Measurements from ENCODE around the gene RPUSD1. TPM values are rescaled to one million over a fixed set of nuclear protein-coding genes. Genes with fewer than 3 reads are reported as not detected.

Gene RPUSD1
- total RNA-seq, 4 donors from 2014 or later = 20.3 to 33.3 (median 24.9) TPM

DNA sequence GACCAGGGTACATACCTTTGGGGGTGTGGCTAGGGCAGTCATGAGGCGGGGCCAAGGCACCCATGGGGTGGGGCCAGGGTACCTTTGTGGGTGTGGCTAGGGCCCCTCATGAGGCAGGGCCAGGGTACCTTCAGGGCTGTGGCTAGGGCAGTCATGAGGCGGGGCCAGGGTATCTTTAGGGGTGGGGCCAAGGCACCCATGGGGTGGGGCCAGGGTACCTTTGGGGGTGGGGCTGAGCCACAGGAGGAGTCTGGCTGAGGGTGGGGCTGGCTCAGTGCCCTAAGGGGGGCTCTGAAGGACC lies 8.9 kb upstream of the RPUSD1 start:
- H3K4me3 ChIP-seq = no peak overlapping the region
- H3K9me3 ChIP-seq = no peaks in the 10 kb centered on the region
- WGBS, 2 donors = 100% methylated on average over 1 of the region's 2 CpGs; no CpG with 5 or more reads in 1 of the 2 donors
- no peak for TF ChIP-seq CTCF (IDR thresholded peaks at IDR 0.05)
- TF ChIP-seq POLR2A (IDR thresholded peaks at IDR 0.05) = no peak
- H3K27ac ChIP-seq = no peak overlapping the region
- intact Hi-C loops (cut with DNase I) = no loop called here
- H3K27me3 ChIP-seq = peaks cover 10 to 63% (median 23%) of the 10 kb centered on the region in 4 donors
- no peak for DNase-seq
- H3K36me3 ChIP-seq = peaks cover 0 to 17% (median 0%) of the 10 kb centered on the region in 3 donors
- H3K4me1 ChIP-seq = peaks cover 0 to 20% (median 0%) of the 10 kb centered on the region in 3 donors

DNA sequence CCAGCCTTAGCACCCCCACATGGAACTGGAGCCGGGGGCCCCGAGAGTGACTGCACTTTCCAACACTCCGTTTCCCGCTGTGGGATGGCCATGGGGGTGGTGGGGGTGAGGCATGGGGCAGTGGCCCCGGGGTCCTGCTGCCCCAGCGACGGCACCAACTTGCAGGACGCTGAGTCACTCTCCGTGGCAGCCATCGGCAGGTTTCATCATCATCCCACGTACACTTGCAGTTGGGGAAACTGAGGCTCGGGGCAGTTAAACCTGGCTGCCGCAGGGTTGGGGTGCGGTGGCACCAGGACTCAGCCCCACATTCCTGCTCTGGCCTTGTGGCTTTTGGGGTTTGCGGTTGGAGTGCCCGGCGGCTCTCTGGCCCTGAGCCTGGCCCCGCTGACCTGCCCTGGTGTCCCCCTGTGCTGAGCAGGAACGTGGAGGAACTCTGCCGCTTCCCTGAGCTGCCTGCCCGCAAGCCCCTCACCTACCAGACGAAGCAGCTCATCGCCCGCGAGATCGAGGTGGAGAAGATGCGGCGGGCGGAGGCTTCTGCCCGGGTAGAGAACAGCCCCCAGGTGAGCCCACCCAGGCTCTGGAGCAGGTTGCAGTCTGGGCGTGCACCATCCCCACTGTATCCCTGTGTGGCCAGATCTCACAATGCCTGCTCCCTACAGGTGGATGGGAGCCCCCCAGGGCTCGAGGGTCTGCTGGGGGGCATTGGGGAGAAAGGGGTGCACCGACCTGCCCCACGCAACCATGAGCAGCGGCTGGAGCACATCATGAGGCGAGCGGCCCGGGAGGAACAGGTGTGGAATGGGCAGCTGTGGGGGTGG lies 8.3 kb upstream of the RPUSD1 start:
- TF ChIP-seq POLR2A (IDR thresholded peaks at IDR 0.05) = no peak
- no peak for TF ChIP-seq CTCF (IDR thresholded peaks at IDR 0.05)
- DNase-seq = no peak
- no peak overlapping the region for H3K4me3 ChIP-seq
- 93 to 100% methylated on average over 1 to 6 of the region's 38 CpGs for WGBS, 2 donors
- peaks cover 0 to 23% (median 0%) of the 10 kb centered on the region in 3 donors for H3K36me3 ChIP-seq
- peaks cover 9 to 57% (median 19%) of the 10 kb centered on the region in 4 donors for H3K27me3 ChIP-seq
- peaks cover 0 to 20% (median 0%) of the 10 kb centered on the region in 3 donors for H3K4me1 ChIP-seq
- no peaks in the 10 kb centered on the region for H3K9me3 ChIP-seq
- no peak overlapping the region for H3K27ac ChIP-seq
- intact Hi-C loops (cut with DNase I) = no loop called here

DNA sequence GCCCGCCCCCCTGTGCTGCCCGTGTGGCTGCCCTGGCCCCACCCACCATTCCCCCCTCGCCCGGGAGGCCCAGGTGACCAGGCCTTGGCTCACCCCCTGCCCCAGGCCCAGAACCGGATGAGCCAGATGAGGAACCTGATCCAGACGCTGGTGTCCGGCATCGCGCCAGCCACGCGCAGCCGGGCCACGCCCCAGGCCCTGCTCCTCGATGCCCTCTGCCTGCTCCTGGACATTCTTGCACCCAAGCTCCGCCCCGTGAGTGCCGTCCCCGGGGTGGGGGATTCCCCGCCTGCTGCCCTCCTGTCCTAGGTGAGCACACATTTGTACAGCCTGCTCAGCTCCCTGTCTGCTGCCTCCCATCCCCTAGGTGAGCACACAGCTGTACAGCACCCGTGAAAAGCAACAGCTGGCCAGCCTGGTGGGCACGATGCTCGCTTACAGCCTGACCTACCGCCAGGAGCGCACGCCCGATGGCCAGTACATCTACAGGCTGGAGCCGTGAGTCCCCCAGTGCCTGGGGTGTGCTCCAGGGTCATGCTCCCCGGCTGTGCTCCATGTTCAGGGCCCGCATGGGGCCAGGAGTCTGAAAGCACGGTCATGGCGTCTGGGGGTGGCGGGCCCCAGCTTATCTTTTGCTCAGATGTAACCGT lies 7.5 kb upstream of the RPUSD1 start:
- Histone ChIP-seq H3K27ac (no peak overlapping the region), H3K9me3 (no peaks in the 10 kb centered on the region), H3K27me3 (peaks cover 3 to 49% (median 12%) of the 10 kb centered on the region in 4 donors), H3K36me3 (peaks cover 0 to 31% (median 0%) of the 10 kb centered on the region in 3 donors), H3K4me1 (peaks cover 0 to 20% (median 0%) of the 10 kb centered on the region in 3 donors), H3K4me3 (no peak overlapping the region)
- intact Hi-C loops (cut with DNase I) = no loop called here
- WGBS, 2 donors = no CpG with 5 or more reads among the region's 33 CpGs
- no peak for DNase-seq
- no peak for TF ChIP-seq CTCF (IDR thresholded peaks at IDR 0.05)

DNA sequence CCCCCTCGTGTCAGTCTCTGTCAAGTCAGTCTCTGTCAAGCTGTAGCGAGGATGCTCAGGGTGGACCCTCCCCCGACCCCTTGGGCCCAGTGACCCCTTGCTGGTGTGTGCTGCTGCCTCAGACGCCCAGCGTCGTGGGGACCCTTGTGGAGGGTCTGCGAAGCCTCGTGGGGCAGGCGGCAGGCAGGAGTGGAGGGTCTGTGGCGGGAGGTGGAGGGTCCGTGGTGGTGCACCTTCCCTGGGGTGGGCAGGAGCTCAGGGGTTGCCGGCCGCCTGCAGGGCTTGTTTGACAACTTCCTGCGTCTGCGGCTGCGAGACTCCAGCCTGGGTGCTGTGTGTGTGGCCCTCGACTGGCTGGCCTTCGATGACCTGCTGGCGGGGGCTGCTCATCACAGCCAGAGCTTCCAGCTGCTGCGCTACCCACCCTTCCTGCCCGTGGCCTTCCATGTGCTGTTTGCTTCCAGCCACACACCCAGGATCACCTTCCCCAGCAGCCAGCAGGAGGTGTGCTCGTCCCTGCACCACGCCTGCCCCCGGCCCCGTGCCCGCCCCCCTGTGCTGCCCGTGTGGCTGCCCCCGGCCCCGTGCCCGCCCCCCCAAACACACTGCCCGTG lies 6.8 kb upstream of the RPUSD1 start:
- TF ChIP-seq POLR2A (IDR thresholded peaks at IDR 0.05) (no peak), CTCF (IDR thresholded peaks at IDR 0.05) (no peak)
- Histone ChIP-seq H3K27ac (no peak overlapping the region), H3K36me3 (peaks cover 0 to 33% (median 0%) of the 10 kb centered on the region in 3 donors), H3K9me3 (no peaks in the 10 kb centered on the region), H3K4me3 (no peak overlapping the region), H3K27me3 (peaks cover 3 to 42% (median 5%) of the 10 kb centered on the region in 4 donors), H3K4me1 (peaks cover 0 to 13% (median 0%) of the 10 kb centered on the region in 3 donors)
- intact Hi-C loops (cut with DNase I) = no loop called here
- 81% methylated on average over 11 of the region's 31 CpGs; no CpG with 5 or more reads in 1 of the 2 donors for WGBS, 2 donors
- DNase-seq = no peak

Data from esophagus squamous epithelium (tissue), 5 donors.